WTC11 (cell line): ENCODE data around the gene FNDC5. TPM values are rescaled to one million over a fixed set of nuclear protein-coding genes. Genes with fewer than 3 reads are reported as not detected.

Source experiments
- ATAC-seq: fragments of 200-7000 bp; cut with Tn5 transposase; 2 replicates; pipeline ENCODE4 v1.10.0; 2021; ENCODE audit warnings: mild to moderate bottlenecking, moderate library complexity
- CTCF ChIA-PET: fragments of 300-600 bp; sonication (Branson Sonifier 250); formaldehyde crosslinking; loops from one replicate; lab custom pipeline; 2021; ENCODE audit warnings: antibody characterized with exemption; lab: Charles Lee
- POLR2A ChIA-PET: fragments of 350-600 bp; sonication (Branson Sonifier 250); formaldehyde crosslinking; loops from one replicate; lab custom pipeline; 2021; ENCODE audit warnings: antibody characterized with exemption; lab: Charles Lee
- DNase-seq: peaks from one replicate; pipeline ENCODE4 v3.0.0; 2021; ENCODE audit warnings: low spot score
- H3K27ac Mint-ChIP-seq: 2 replicates; pipeline ENCODE4 v1.8.0; 2021; ENCODE audit warnings: mixed read lengths
- H3K27me3 Mint-ChIP-seq: 2 replicates; pipeline ENCODE4 v1.8.0; 2021; ENCODE audit warnings: low read depth, mild to moderate bottlenecking, moderate library complexity, mixed read lengths
- H3K36me3 Mint-ChIP-seq: 2 replicates; pipeline ENCODE4 v1.8.0; 2021; ENCODE audit warnings: mixed read lengths
- H3K4me1 Mint-ChIP-seq: 2 replicates; pipeline ENCODE4 v1.8.0; 2022; ENCODE audit warnings: mixed read lengths
- H3K4me3 Mint-ChIP-seq: 2 replicates; pipeline ENCODE4 v1.8.0; 2021; ENCODE audit warnings: mild to moderate bottlenecking, moderate library complexity, mixed read lengths
- H3K9me3 Mint-ChIP-seq: 2 replicates; pipeline ENCODE4 v1.8.0; 2021; ENCODE audit warnings: mixed read lengths
- GRHL2 ChIP-seq: fragments of 250-450 bp; sonication (Bioruptor Pico); IDR thresholded peaks from 2 replicates; pipeline ENCODE4 v1.8.0; 2022; ENCODE audit warnings: mild to moderate bottlenecking, moderate library complexity; ENCODE audit not compliant: insufficient replicate concordance, severe bottlenecking
- JUN ChIP-seq: sonication (generic); formaldehyde crosslinking; IDR thresholded peaks from 2 replicates; pipeline ENCODE4 v1.8.0; 2023; ENCODE audit warnings: mild to moderate bottlenecking, missing genetic modification reagents
- RORB ChIP-seq: fragments of 250-450 bp; sonication (Bioruptor Pico); IDR thresholded peaks from 2 replicates; pipeline ENCODE4 v1.9.0; 2021; ENCODE audit warnings: mild to moderate bottlenecking
- SMAD3 ChIP-seq: sonication (generic); formaldehyde crosslinking; IDR thresholded peaks from 2 replicates; pipeline ENCODE4 v1.8.0; 2022; ENCODE audit warnings: missing genetic modification reagents, mild to moderate bottlenecking, borderline replicate concordance
- TCF7 ChIP-seq: sonication (generic); formaldehyde crosslinking; IDR thresholded peaks from 2 replicates; pipeline ENCODE4 v1.8.0; 2022; ENCODE audit warnings: mild to moderate bottlenecking, low read depth, missing genetic modification reagents, moderate library complexity
- ZNF263 ChIP-seq: sonication (generic); formaldehyde crosslinking; IDR thresholded peaks from 2 replicates; pipeline ENCODE4 v1.8.1; 2022; ENCODE audit warnings: low read depth, mild to moderate bottlenecking, moderate library complexity, missing genetic modification reagents
- ZNF396 ChIP-seq: fragments of 250-450 bp; sonication (Bioruptor Pico); IDR thresholded peaks from 2 replicates; pipeline ENCODE4 v1.8.0; 2021; ENCODE audit warnings: mild to moderate bottlenecking, moderate library complexity, borderline replicate concordance
- ZNF423 ChIP-seq: fragments of 250-450 bp; sonication (Bioruptor Pico); IDR thresholded peaks from 2 replicates; pipeline ENCODE4 v2.1.2; 2022; ENCODE audit warnings: mild to moderate bottlenecking, moderate library complexity
- total RNA-seq: library from RNA; stranded (reverse); gene quantifications from 3 replicates; pipeline ENCODE4 v1.2.3, GENCODE V29; 2021
- TF ChIP-seq, protein P1 (sequence below): fragments of 250-450 bp; sonication (Bioruptor Pico); IDR thresholded peaks from 2 replicates; pipeline ENCODE4 v2.1.2; 2022; ENCODE audit warnings: mild to moderate bottlenecking, moderate library complexity
- TF ChIP-seq, protein P2 (sequence below): fragments of 250-450 bp; sonication (Bioruptor Pico); IDR thresholded peaks from 2 replicates; pipeline ENCODE4 v1.8.0; 2021; ENCODE audit warnings: mild to moderate bottlenecking
- TF ChIP-seq, protein P3 (sequence below): sonication (generic); formaldehyde crosslinking; conservative IDR thresholded peaks from 2 replicates; pipeline ENCODE4 v1.8.1; 2023; ENCODE audit warnings: mild to moderate bottlenecking, low read depth, missing genetic modification reagents, moderate library complexity
- TF ChIP-seq, protein P4 (sequence below): sonication (generic); formaldehyde crosslinking; IDR thresholded peaks from 2 replicates; pipeline ENCODE4 v1.8.1; 2022; ENCODE audit warnings: low read depth, missing genetic modification reagents, borderline replicate concordance
- TF ChIP-seq, protein P5 (sequence below): fragments of 250-450 bp; sonication (Bioruptor Pico); IDR thresholded peaks from 2 replicates; pipeline ENCODE4 v1.9.0; 2021; ENCODE audit warnings: moderate library complexity, mild to moderate bottlenecking, inconsistent platforms, borderline replicate concordance
- TF ChIP-seq, protein P6 (sequence below): sonication (generic); formaldehyde crosslinking; IDR thresholded peaks from 2 replicates; pipeline ENCODE4 v1.8.0; 2023; ENCODE audit warnings: mild to moderate bottlenecking, missing genetic modification reagents
- TF ChIP-seq, protein P7 (sequence below): sonication (generic); formaldehyde crosslinking; IDR thresholded peaks from 2 replicates; pipeline ENCODE4 v1.8.0; 2023; ENCODE audit warnings: missing genetic modification reagents, mild to moderate bottlenecking, borderline replicate concordance

FNDC5 gene
- total RNA-seq, 1 experiment from 2014 or later = 1.2 TPM

DNA sequence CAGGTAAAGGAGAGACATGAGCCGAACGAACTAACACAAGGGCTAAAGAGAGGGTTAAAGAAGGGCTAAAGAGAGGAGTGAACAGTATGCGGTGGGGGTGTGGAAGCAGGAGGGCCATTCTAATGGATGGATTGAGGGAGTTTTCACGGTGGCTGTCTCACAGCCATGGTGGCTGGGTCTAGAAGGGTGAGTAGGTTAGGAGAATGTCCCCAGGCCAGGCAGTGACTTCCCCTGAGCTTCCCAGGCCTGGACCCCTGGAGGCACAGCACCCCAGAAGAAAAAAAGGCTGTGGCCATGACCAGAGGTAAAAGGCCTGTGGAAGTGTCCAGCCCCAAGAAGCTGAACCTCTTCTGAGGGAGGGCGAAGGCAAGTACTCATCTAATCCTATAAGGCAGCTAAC, 3.6 kb downstream of the FNDC5 start (continued):
- no peak for TF ChIP-seq ZNF423 (CRISPR knock-in tag)
- TF ChIP-seq JUN = no peak
- TF ChIP-seq ZNF396 = no peak

DNA sequence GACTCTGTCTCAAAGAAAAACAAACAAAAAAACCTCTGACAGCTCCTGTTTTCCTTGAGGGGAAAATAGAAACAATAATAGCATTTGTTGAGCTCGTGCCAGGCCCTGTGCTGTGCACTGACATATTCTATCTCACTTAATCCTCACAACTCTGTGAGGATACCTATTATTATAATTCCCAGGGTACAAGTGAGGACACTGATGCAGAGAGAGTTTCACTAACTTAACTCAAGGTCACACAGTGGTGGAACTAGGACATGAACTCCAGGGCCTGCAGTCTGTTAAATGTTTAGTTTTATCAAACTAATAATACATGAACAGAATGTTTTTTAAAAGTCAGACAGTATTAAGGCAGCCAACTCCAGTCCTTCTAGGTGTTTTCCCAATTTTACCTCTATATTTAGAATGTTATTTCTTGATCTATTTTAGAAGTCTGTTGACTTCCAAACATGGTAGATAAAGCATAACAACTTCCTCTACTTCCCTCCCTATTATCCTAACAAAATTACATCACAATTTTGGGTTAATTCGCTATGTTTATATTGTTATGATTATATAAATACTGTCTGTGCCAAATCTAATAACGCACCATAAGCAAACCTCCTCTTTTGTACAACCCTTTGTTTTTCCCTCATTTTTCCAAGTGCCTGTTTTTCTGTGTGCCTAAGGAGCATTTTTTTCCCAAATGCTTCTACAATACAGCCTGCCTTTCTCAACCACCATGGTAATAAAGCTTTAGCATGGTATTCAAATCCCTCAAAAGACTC, 4.9 kb downstream of the FNDC5 start:
- Mint-ChIP-seq H3K4me1 (peaks cover 9% of the 10 kb centered on the region), H3K27ac (no peak overlapping the region), H3K27me3 (peaks cover 25% of the 10 kb centered on the region)
- CTCF ChIA-PET = interaction anchor here (1.2 kb wide), 1 partner anchor 27 kb away, joined by 4 read pairs; no protein-coding TSS in a partner anchor
- POLR2A ChIA-PET = no interaction called here
- no peak for DNase-seq
- TF ChIP-seq GRHL2 (no peak), RORB (CRISPR knock-in tag) (no peak)
- TF ChIP-seq, protein P1, sequence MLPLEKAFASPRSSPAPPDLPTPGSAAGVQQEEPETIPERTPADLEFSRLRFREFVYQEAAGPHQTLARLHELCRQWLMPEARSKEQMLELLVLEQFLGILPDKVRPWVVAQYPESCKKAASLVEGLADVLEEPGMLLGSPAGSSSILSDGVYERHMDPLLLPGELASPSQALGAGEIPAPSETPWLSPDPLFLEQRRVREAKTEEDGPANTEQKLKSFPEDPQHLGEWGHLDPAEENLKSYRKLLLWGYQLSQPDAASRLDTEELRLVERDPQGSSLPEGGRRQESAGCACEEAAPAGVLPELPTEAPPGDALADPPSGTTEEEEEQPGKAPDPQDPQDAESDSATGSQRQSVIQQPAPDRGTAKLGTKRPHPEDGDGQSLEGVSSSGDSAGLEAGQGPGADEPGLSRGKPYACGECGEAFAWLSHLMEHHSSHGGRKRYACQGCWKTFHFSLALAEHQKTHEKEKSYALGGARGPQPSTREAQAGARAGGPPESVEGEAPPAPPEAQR (CRISPR knock-in tag) = no peak
- TF ChIP-seq, all 79 proteins: peak for 0
- no peak overlapping the region for H3K4me3 Mint-ChIP-seq
- H3K36me3 Mint-ChIP-seq = peaks cover 6% of the 10 kb centered on the region
- H3K9me3 Mint-ChIP-seq = no peaks in the 10 kb centered on the region
- no peak for ATAC-seq

DNA sequence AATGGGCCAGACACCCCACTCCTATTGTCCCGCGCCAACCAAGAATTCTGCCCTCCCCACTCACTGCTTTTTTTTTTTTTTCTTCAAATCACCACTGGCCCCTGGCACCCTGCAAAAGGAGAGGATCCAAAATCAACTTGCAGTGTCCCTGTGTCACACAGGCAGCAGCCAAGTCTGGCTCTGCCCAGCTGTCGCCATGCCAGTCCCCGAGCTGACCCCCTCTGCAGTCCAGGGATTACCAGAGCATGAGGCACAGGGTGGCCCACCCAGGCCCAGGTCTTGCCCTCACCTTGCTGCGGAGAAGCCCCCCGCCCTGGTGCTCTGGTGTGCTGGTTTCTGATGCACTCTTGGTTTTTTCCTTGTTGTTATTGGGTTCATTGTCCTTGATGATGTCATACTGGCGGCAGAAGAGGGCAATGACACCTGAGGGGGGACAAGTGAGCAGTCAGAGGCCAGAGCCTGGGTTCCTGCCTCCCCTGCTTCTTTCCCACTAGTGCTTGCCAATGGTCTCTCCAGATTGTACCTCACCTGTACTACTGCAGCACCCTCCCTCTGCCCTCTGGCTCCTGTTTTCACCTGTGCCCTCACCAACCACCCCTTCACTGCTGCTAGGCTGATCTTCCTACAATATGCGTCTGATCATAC, 6.2 kb downstream of the FNDC5 start:
- Mint-ChIP-seq H3K4me3 (no peak overlapping the region), H3K36me3 (peaks cover 6% of the 10 kb centered on the region), H3K4me1 (peaks cover 4% of the 10 kb centered on the region), H3K27me3 (peaks cover 16% of the 10 kb centered on the region), H3K9me3 (no peaks in the 10 kb centered on the region), H3K27ac (no peak overlapping the region)
- ATAC-seq = no peak
- CTCF ChIA-PET = interaction anchor here (2.8 kb wide), 1 partner anchor 12 kb away, joined by 14 read pairs; no protein-coding TSS in a partner anchor
- POLR2A ChIA-PET = no interaction called here
- no peak for DNase-seq
- TF ChIP-seq TCF7 (no peak), ZNF263 (CRISPR knock-in tag) (no peak), GRHL2 (no peak), ZNF423 (CRISPR knock-in tag) (no peak), SMAD3 (CRISPR knock-in tag) (no peak)
- TF ChIP-seq, protein P2, sequence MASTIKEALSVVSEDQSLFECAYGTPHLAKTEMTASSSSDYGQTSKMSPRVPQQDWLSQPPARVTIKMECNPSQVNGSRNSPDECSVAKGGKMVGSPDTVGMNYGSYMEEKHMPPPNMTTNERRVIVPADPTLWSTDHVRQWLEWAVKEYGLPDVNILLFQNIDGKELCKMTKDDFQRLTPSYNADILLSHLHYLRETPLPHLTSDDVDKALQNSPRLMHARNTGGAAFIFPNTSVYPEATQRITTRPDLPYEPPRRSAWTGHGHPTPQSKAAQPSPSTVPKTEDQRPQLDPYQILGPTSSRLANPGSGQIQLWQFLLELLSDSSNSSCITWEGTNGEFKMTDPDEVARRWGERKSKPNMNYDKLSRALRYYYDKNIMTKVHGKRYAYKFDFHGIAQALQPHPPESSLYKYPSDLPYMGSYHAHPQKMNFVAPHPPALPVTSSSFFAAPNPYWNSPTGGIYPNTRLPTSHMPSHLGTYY (CRISPR knock-in tag) = no peak
- TF ChIP-seq, protein P3, sequence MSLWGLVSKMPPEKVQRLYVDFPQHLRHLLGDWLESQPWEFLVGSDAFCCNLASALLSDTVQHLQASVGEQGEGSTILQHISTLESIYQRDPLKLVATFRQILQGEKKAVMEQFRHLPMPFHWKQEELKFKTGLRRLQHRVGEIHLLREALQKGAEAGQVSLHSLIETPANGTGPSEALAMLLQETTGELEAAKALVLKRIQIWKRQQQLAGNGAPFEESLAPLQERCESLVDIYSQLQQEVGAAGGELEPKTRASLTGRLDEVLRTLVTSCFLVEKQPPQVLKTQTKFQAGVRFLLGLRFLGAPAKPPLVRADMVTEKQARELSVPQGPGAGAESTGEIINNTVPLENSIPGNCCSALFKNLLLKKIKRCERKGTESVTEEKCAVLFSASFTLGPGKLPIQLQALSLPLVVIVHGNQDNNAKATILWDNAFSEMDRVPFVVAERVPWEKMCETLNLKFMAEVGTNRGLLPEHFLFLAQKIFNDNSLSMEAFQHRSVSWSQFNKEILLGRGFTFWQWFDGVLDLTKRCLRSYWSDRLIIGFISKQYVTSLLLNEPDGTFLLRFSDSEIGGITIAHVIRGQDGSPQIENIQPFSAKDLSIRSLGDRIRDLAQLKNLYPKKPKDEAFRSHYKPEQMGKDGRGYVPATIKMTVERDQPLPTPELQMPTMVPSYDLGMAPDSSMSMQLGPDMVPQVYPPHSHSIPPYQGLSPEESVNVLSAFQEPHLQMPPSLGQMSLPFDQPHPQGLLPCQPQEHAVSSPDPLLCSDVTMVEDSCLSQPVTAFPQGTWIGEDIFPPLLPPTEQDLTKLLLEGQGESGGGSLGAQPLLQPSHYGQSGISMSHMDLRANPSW (CRISPR knock-in tag) = no peak
- TF ChIP-seq, protein P4, sequence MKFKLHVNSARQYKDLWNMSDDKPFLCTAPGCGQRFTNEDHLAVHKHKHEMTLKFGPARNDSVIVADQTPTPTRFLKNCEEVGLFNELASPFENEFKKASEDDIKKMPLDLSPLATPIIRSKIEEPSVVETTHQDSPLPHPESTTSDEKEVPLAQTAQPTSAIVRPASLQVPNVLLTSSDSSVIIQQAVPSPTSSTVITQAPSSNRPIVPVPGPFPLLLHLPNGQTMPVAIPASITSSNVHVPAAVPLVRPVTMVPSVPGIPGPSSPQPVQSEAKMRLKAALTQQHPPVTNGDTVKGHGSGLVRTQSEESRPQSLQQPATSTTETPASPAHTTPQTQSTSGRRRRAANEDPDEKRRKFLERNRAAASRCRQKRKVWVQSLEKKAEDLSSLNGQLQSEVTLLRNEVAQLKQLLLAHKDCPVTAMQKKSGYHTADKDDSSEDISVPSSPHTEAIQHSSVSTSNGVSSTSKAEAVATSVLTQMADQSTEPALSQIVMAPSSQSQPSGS = no peak
- TF ChIP-seq, protein P5, sequence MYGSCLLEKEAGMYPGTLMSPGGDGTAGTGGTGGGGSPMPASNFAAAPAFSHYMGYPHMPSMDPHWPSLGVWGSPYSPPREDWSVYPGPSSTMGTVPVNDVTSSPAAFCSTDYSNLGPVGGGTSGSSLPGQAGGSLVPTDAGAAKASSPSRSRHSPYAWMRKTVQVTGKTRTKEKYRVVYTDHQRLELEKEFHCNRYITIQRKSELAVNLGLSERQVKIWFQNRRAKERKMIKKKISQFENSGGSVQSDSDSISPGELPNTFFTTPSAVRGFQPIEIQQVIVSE (CRISPR knock-in tag) = no peak
- TF ChIP-seq, protein P6, sequence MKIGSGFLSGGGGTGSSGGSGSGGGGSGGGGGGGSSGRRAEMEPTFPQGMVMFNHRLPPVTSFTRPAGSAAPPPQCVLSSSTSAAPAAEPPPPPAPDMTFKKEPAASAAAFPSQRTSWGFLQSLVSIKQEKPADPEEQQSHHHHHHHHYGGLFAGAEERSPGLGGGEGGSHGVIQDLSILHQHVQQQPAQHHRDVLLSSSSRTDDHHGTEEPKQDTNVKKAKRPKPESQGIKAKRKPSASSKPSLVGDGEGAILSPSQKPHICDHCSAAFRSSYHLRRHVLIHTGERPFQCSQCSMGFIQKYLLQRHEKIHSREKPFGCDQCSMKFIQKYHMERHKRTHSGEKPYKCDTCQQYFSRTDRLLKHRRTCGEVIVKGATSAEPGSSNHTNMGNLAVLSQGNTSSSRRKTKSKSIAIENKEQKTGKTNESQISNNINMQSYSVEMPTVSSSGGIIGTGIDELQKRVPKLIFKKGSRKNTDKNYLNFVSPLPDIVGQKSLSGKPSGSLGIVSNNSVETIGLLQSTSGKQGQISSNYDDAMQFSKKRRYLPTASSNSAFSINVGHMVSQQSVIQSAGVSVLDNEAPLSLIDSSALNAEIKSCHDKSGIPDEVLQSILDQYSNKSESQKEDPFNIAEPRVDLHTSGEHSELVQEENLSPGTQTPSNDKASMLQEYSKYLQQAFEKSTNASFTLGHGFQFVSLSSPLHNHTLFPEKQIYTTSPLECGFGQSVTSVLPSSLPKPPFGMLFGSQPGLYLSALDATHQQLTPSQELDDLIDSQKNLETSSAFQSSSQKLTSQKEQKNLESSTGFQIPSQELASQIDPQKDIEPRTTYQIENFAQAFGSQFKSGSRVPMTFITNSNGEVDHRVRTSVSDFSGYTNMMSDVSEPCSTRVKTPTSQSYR (CRISPR knock-in tag) = no peak
- TF ChIP-seq, protein P7, sequence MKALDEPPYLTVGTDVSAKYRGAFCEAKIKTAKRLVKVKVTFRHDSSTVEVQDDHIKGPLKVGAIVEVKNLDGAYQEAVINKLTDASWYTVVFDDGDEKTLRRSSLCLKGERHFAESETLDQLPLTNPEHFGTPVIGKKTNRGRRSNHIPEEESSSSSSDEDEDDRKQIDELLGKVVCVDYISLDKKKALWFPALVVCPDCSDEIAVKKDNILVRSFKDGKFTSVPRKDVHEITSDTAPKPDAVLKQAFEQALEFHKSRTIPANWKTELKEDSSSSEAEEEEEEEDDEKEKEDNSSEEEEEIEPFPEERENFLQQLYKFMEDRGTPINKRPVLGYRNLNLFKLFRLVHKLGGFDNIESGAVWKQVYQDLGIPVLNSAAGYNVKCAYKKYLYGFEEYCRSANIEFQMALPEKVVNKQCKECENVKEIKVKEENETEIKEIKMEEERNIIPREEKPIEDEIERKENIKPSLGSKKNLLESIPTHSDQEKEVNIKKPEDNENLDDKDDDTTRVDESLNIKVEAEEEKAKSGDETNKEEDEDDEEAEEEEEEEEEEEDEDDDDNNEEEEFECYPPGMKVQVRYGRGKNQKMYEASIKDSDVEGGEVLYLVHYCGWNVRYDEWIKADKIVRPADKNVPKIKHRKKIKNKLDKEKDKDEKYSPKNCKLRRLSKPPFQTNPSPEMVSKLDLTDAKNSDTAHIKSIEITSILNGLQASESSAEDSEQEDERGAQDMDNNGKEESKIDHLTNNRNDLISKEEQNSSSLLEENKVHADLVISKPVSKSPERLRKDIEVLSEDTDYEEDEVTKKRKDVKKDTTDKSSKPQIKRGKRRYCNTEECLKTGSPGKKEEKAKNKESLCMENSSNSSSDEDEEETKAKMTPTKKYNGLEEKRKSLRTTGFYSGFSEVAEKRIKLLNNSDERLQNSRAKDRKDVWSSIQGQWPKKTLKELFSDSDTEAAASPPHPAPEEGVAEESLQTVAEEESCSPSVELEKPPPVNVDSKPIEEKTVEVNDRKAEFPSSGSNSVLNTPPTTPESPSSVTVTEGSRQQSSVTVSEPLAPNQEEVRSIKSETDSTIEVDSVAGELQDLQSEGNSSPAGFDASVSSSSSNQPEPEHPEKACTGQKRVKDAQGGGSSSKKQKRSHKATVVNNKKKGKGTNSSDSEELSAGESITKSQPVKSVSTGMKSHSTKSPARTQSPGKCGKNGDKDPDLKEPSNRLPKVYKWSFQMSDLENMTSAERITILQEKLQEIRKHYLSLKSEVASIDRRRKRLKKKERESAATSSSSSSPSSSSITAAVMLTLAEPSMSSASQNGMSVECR (CRISPR knock-in tag) = no peak
